ENCODE results near the gene TMEM245. TPM values are rescaled to one million over a fixed set of nuclear protein-coding genes. Genes with fewer than 3 reads are reported as not detected.

The TMEM245 gene
- total and polyA plus RNA-seq, 2 of the 13 experiments (the other 11 are each of a cell fraction or from before 2014, with no cell fraction given), result 53.5 to 55.4 TPM

DNA sequence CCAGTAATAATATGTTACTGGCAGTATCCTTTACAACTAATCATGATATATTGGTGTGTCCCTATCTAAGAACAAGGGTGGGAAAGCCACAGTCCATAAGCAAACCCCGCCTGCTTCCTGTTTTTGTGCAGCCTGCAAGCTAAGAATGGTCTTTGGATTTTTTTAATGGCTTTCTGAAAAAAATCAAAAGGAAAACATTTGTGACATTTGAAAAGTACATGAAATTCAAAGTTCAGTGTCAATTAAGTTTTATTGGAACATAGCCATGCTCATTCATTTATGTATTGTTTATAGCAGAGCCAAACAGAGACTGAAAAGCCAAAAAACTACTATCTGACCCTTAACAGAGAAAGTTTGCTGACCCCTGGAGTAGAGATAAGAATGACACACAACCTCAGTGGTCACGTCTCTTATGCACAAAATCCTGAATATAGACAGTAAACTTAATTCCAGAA lies 12.8 kb upstream of the TMEM245 start (continued):
- TF ChIP-seq NR2F6 (IDR thresholded peaks at IDR 0.05) (peak; percentile 68), NR2F6 (CRISPR knock-in tag; IDR thresholded peaks at IDR 0.05) (peak; percentile 56; the same call in 1 of the 2 replicates)

DNA sequence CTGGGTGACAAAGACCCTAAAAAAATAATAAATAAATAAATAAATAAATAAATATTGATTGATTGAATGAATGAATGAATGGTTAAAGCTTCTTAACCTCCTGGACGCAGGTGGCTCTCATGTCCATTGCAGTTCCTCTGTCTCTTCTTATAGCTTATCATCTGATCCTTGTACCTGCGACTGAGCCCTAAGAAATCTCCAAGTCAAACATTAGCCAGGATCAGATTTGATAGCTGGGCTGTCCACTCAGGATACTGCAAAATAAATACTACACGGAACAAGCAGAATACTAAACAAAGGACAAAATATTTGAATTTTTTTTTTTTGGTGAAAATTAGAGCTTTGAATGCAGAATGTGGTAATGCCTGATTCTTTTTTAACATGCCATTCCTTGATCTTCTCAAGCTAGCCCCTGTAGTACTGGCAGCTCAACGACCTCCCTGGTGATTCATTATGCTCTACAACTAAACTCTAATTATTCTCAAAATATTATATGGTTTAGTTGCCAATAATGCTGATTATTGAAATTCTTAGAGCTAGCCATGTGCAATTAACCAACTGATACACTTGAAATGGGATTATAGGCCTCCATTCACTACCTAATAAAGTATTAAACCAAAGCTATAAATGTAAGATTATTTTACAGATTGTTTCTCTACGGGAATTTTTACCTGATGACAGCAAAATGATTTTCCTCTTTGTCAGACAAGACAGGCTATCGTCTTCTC lies 9.9 kb upstream of the TMEM245 start:
- peak overlapping the region in 1 of 3 experiments; percentile 24; a peak in 1 of 6 replicates for H3K4me3 ChIP-seq (replicated peaks in 1 of 3; ENCODE audit: insufficient read depth in 1 of 3, low read depth in 2 of 3, low read length in 3 of 3)
- no TSS peak for BruUV-seq (replicated peaks)
- POLR2A ChIA-PET, result interaction anchor here (2.8 kb wide), 1 partner anchor 10 kb away, joined by 10 read pairs; the partner anchor contains the start of gene TMEM245
- CTCF ChIA-PET (ENCODE audit: low intra/inter-chr PET ratio, low total read pairs), result no interaction called here
- H3K9ac ChIP-seq (ENCODE audit: insufficient read depth, low read depth, low read length), result no peak overlapping the region
- no peaks in the 10 kb centered on the region for H4K20me1 ChIP-seq (ENCODE audit: insufficient read depth, low read length)
- H3K79me2 ChIP-seq (ENCODE audit: insufficient read depth, low read length), result no peaks in the 10 kb centered on the region
- intact Hi-C loops (cut with micrococcal nuclease; ENCODE audit: unreplicated experiment), result no loop called here
- DNase-seq (ENCODE audit: low spot score) (peak; percentile 28), FAIRE-seq (peak; percentile 63), ATAC-seq (peak; percentile 52; the same call in 2 of the 3 replicates)
- H3K9me3 ChIP-seq (ENCODE audit: low read length), result no peaks in the 10 kb centered on the region
- in situ Hi-C loops (cut with HindIII; ENCODE audit: extremely low pct_ligation_motif_present, low pct_unique_long_range_greater_than_20kb), result no loop called here
- H3K36me3 ChIP-seq (replicated peaks in 1 of 2; ENCODE audit: control insufficient read depth in 1 of 2, insufficient read depth in 2 of 2, low read length in 2 of 2), result no peaks in the 10 kb centered on the region
- peak overlapping the region; percentile 56 for H3K4me2 ChIP-seq (ENCODE audit: low read depth, low read length)
- H3K27me3 ChIP-seq (ENCODE audit: control insufficient read depth in 1 of 2, insufficient read depth in 2 of 2, low read length in 2 of 2), result no peaks in the 10 kb centered on the region
- no peak overlapping the region for H2AFZ ChIP-seq (ENCODE audit: low read length)
- H3K27ac ChIP-seq (ENCODE audit: extremely low read length, insufficient read depth, low read length), result no peak overlapping the region
- peaks cover 76% of the 10 kb centered on the region for H3K4me1 ChIP-seq (ENCODE audit: insufficient read depth, low read length)
- 21% methylated on average over 6 of the region's 6 CpGs for WGBS (ENCODE audit: low lambda C conversion rate)
- TF ChIP-seq RBFOX2 (IDR thresholded peaks at IDR 0.05; ENCODE audit: low read depth, low read length) (no peak), MIXL1 (CRISPR knock-in tag; IDR thresholded peaks at IDR 0.05) (no peak), YEATS4 (CRISPR knock-in tag; IDR thresholded peaks at IDR 0.05; ENCODE audit: borderline replicate concordance) (no peak), SP2 (CRISPR knock-in tag; IDR thresholded peaks at IDR 0.05) (no peak), ZNF816 (CRISPR knock-in tag; IDR thresholded peaks at IDR 0.05; ENCODE audit: borderline replicate concordance) (no peak), AGO1 (IDR thresholded peaks at IDR 0.05; ENCODE audit: low read depth, low read length, poor library complexity, severe bottlenecking) (no peak), HCFC1 (IDR thresholded peaks at IDR 0.05; ENCODE audit: low read depth, low read length) (no peak), SCMH1 (CRISPR knock-in tag; IDR thresholded peaks at IDR 0.05; ENCODE audit: borderline replicate concordance) (no peak), ZNF713 (CRISPR knock-in tag; IDR thresholded peaks at IDR 0.05) (no peak), ZNF12 (CRISPR knock-in tag; IDR thresholded peaks at IDR 0.05) (0 out of 2 replicates have a peak, but pooled peaks have one; percentile 22), CHD4 (IDR thresholded peaks at IDR 0.05; ENCODE audit: borderline replicate concordance, low read length) (no peak), THAP11 (CRISPR knock-in tag; IDR thresholded peaks at IDR 0.05) (no peak), NFYB (CRISPR knock-in tag; IDR thresholded peaks at IDR 0.05) (no peak), SMC3 (IDR thresholded peaks at IDR 0.05; ENCODE audit: low read length) (no peak), SAP130 (CRISPR knock-in tag; IDR thresholded peaks at IDR 0.05; ENCODE audit: low read depth) (peak; percentile 22; the same call in 1 of the 2 replicates)
- TF ChIP-seq, protein P1, sequence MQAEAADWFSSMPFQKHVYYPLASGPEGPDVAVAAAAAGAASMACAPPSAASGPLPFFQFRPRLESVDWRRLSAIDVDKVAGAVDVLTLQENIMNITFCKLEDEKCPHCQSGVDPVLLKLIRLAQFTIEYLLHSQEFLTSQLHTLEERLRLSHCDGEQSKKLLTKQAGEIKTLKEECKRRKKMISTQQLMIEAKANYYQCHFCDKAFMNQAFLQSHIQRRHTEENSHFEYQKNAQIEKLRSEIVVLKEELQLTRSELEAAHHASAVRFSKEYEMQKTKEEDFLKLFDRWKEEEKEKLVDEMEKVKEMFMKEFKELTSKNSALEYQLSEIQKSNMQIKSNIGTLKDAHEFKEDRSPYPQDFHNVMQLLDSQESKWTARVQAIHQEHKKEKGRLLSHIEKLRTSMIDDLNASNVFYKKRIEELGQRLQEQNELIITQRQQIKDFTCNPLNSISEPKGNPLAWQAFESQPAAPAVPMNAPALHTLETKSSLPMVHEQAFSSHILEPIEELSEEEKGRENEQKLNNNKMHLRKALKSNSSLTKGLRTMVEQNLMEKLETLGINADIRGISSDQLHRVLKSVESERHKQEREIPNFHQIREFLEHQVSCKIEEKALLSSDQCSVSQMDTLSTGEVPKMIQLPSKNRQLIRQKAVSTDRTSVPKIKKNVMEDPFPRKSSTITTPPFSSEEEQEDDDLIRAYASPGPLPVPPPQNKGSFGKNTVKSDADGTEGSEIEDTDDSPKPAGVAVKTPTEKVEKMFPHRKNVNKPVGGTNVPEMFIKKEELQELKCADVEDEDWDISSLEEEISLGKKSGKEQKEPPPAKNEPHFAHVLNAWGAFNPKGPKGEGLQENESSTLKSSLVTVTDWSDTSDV (CRISPR knock-in tag; IDR thresholded peaks at IDR 0.05), result no peak
- TF ChIP-seq, protein P2, sequence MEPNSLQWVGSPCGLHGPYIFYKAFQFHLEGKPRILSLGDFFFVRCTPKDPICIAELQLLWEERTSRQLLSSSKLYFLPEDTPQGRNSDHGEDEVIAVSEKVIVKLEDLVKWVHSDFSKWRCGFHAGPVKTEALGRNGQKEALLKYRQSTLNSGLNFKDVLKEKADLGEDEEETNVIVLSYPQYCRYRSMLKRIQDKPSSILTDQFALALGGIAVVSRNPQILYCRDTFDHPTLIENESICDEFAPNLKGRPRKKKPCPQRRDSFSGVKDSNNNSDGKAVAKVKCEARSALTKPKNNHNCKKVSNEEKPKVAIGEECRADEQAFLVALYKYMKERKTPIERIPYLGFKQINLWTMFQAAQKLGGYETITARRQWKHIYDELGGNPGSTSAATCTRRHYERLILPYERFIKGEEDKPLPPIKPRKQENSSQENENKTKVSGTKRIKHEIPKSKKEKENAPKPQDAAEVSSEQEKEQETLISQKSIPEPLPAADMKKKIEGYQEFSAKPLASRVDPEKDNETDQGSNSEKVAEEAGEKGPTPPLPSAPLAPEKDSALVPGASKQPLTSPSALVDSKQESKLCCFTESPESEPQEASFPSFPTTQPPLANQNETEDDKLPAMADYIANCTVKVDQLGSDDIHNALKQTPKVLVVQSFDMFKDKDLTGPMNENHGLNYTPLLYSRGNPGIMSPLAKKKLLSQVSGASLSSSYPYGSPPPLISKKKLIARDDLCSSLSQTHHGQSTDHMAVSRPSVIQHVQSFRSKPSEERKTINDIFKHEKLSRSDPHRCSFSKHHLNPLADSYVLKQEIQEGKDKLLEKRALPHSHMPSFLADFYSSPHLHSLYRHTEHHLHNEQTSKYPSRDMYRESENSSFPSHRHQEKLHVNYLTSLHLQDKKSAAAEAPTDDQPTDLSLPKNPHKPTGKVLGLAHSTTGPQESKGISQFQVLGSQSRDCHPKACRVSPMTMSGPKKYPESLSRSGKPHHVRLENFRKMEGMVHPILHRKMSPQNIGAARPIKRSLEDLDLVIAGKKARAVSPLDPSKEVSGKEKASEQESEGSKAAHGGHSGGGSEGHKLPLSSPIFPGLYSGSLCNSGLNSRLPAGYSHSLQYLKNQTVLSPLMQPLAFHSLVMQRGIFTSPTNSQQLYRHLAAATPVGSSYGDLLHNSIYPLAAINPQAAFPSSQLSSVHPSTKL (CRISPR knock-in tag; IDR thresholded peaks at IDR 0.05), result peak; percentile 18; the same call in 1 of the 2 replicates

All from HepG2 (cell line).